ENCODE measurements around the gene CNIH4.

- TF ChIP-seq RAD21 (IDR thresholded peaks at IDR 0.05; ENCODE audit: low read length) (no peak), USF2 (IDR thresholded peaks at IDR 0.05; ENCODE audit: borderline replicate concordance, low read depth, low read length) (no peak), FOXM1 (IDR thresholded peaks at IDR 0.05; ENCODE audit: low read depth) (no peak), MXI1 (IDR thresholded peaks at IDR 0.05; ENCODE audit: low read depth, low read length) (no peak)
Measured at GRCh38 chr1:224411766-224412165, 55.1 kb downstream of the CNIH4 start.
